Uterus (tissue), 4 donors: ENCODE data around the gene SPDYE9. TPM values are rescaled to one million over a fixed set of nuclear protein-coding genes. Genes with fewer than 3 reads are reported as not detected.
"Not testable (repeated sequence)": the region's sequence is repeated elsewhere in the genome, so short reads cannot be mapped to it uniquely, and the experiment has no call there.

Experiments
- DNase-seq, 2 donors: peaks; one replicate each; pipeline ENCODE4 v3.0.0-alpha.2; 2019 to 2020
- H3K27ac ChIP-seq, 2 donors: fragments of 200-600 bp; sonication (generic); 1 replicate in 1 of 2; 2 replicates in 1 of 2; pipeline ENCODE4 v1.5.1; 2016 to 2018
- H3K27me3 ChIP-seq, 2 donors: fragments of 200-600 bp; sonication (generic); one replicate each; pipeline ENCODE4 v1.5.1; 2018 to 2019; ENCODE audit warnings: control low read depth in 1 of 2
- H3K36me3 ChIP-seq, 2 donors: fragments of 200-600 bp; sonication (generic); one replicate each; pipeline ENCODE4 v1.5.1; 2019; ENCODE audit warnings: control low read depth in 1 of 2
- H3K4me1 ChIP-seq, 2 donors: fragments of 200-600 bp; sonication (generic); one replicate each; pipeline ENCODE4 v1.5.1; 2018 to 2019; ENCODE audit warnings: control low read depth in 1 of 2
- H3K4me3 ChIP-seq, 2 donors: fragments of 200-600 bp; sonication (generic); 1 replicate in 1 of 2; 2 replicates in 1 of 2; pipeline ENCODE4 v1.5.1; 2018 to 2019; ENCODE audit warnings: mild to moderate bottlenecking in 1 of 2
- H3K9me3 ChIP-seq, 2 donors: fragments of 200-600 bp; sonication (generic); one replicate each; pipeline ENCODE4 v1.5.1; 2019; ENCODE audit warnings: control low read depth in 1 of 2
- intact Hi-C: fragments of 100-400 bp; cut with DNase I; formaldehyde crosslinking; loops from one replicate; pipeline ENCODE4 v1.15.1; 2023; ENCODE audit warnings: low total_unique reads
- small RNA-seq: library from RNA; depleted of rRNA; stranded (forward); fragments of <200 nt; gene quantifications from one replicate; pipeline ENCODE3, GENCODE V24; 2016
- total RNA-seq, 4 donors: library from RNA; depleted of rRNA in 3 of 4; stranded (reverse); fragments of >200 nt in 3 of 4; gene quantifications; one replicate each; pipeline versions ENCODE4 v1.1.0 to v1.2.4, GENCODE V29; 2014 to 2023
- donor health status: DM: yes; HTN: yes; CAD: no.

SPDYE9 gene, protein sequence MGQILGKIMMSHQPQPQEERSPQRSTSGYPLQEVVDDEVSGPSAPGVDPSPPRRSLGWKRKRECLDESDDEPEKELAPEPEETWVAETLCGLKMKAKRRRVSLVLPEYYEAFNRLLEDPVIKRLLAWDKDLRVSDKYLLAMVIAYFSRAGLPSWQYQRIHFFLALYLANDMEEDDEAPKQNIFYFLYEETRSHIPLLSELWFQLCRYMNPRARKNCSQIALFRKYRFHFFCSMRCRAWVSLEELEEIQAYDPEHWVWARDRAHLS
- total RNA-seq: under 1 TPM in 1 of 4 donors, not detected in 3; 0.14 TPM

DNA sequence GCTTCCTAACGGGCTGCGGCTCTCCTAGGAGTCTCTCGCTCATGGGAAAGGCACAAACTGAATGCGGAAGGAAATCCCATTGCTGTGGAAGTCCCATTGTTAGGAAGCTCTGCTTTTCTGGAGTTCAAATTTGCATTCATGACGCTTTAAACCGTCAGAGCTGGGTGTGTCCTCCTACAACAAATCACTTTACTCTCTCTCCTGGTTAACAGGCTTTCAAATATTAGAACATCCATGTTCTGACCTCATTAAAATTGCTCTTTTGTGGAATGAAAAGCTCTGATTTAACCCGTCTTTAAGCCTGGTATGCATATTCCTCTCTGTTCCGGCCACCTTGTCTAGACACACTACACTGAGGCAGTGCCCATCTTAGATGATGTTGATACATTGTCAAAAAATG lies at the start of gene SPDYE9:
TSS of gene SPDYE9 (minus strand) at position 101 of the 400 bp plus-strand sequence. CDS start 1,800 bp downstream, outside the sequence.
- not testable (repeated sequence) for H3K27me3 ChIP-seq

DNA sequence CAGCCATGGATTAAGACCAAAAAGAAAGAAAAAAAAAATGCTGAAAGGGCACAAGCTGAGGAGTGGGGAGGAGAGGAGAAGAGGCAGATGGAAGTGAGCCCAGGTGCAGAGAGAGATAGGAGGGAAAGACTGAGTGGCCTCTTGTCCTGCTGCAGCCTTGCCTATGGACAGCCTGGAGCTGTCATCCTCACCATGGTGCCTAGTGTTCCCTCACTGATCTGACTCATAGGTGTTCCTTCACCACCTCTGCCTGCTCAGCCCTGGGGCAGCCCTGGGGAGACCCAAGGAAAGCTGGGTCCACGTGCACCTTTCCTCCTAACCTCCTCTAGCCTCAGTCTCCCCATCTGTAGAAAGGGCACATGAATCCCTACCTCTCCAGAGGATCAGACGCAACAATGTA lies 49.0 kb upstream of the SPDYE9 start:
- H3K4me1 ChIP-seq, intact Hi-C loops, DNase-seq, H3K27ac ChIP-seq, H3K4me3 ChIP-seq, H3K36me3 ChIP-seq, H3K9me3 ChIP-seq, H3K27me3 ChIP-seq: not testable (repeated sequence)

More for the DNA sequence above, at the start of gene SPDYE9:
- H3K9me3 ChIP-seq, H3K4me1 ChIP-seq, H3K4me3 ChIP-seq, intact Hi-C loops, DNase-seq, H3K36me3 ChIP-seq, H3K27ac ChIP-seq: not testable (repeated sequence)

DNA sequence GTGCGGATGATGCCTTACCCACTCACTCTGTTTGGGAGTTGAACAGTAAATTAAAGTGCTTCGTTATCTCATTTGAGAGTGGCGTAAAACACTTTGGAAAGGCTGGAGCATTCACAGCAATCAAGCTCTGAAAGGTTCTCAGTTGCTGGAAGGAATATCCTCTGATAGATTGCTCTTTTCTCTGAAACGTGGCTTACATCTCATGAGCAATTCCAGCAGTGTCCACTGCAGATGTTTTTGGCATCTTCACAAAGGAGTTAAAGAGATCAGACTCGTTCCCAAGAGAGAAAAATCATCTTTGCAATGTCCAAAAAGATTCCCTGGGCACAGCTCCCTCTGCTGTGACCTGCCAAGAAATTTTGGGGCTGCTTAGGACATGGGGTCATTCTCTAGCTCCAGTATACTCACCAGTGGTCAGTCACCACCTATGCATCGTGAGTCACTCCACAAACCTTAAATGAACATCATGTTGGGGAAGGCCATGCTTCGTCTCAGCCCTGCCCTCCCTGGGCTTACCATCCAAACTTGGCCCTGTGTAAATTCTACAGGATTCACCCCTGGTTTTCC lies 46.9 kb upstream of the SPDYE9 start:
- H3K4me1 ChIP-seq, H3K27me3 ChIP-seq, H3K36me3 ChIP-seq, H3K9me3 ChIP-seq, H3K27ac ChIP-seq, H3K4me3 ChIP-seq, intact Hi-C loops, DNase-seq: not testable (repeated sequence)

DNA sequence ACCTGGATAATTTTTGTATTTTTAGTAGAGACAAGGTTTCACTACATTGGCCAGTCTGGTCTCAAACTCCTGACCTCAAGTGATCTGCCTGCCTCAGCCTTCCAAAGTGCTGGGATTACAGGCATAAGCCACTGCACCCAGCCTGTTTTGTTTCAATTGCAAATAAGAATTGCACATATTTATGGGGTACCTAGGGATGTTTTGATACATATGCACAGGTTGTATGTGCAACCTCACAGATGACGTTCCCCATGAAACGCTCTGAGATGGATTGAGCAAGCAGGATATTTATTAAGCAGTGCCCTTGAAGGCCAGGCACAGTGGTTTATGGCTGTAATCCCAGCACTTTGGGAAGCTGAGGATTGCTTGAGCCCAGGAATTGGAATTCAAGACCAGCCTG lies 44.8 kb upstream of the SPDYE9 start:
- H3K27ac ChIP-seq, H3K27me3 ChIP-seq, H3K4me1 ChIP-seq, H3K4me3 ChIP-seq, DNase-seq, H3K9me3 ChIP-seq, intact Hi-C loops, H3K36me3 ChIP-seq: not testable (repeated sequence)

DNA sequence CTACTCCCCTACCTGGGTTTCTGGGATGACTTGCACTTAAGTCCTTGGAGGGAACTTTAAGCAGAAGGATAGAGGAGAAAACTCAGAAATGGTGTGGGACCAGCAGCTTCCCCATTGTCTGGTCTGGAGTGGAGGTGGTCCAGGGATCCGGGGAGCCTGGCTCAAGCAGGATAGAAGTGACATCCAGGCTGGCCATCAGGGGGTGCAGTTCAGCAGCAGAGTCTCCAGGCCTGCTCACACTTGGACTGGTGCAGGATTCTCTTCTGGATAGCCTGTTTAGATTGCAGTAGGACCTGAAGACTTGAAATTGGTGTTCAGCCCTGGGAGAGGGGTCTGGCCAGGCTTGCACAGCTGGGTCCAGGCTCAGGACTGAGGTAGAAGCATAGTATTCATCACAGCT lies 38.3 kb upstream of the SPDYE9 start:
- DNase-seq, intact Hi-C loops, H3K4me1 ChIP-seq, H3K4me3 ChIP-seq, H3K9me3 ChIP-seq, H3K36me3 ChIP-seq, H3K27ac ChIP-seq, H3K27me3 ChIP-seq: not testable (repeated sequence)

DNA sequence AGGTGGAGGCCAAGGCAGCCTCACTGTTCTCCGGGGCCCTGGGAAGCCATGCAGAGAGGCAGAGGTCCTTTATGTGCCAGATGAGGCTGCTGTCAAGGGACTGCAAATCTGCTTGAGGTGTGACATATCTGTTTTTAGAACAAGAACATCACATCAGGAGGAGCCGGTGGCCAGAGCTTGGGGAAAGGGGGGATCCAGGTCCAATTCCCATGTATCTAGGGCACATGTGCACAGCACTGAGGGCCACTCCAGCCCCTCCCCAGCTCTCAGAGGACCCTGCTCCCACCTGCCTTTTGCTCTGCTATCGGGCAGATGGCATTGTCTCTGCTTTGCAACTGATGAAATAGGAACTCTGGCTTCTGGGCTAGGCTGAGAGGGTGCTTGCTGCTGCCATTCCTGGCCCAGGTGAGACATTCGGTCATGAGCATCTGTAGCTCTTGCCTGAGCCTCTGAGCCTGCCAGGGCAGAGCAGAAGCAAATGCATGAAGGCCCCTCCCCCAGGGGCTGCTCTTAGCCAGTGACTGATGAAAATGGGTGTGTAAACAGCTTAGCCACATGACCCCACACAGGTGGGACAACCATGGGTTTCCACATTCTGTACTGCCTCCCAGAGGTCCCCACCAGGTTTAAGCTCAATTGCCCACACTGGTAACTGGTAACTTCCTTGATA lies 37.1 kb upstream of the SPDYE9 start:
- H3K4me3 ChIP-seq, H3K9me3 ChIP-seq, H3K36me3 ChIP-seq, H3K4me1 ChIP-seq, DNase-seq, H3K27ac ChIP-seq, intact Hi-C loops, H3K27me3 ChIP-seq: not testable (repeated sequence)

DNA sequence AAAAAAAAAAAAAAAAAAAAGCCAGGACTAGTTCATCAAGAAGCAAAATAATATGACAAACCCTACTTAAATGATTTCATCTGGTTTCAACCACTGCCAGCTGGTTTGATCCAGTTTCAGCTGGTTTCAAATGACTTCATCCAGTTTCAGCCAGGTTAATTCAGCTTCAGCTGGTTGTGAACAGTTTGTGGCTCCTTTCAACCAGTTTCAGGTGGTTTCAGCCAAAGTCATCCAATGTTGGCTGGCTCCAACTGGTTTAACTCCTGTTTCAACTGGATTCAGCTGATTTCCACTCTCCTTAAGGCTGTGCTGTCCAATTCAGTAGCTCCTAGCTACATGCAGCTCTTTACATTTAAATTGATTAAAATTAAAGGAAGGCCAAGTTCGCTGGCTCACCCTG lies 32.3 kb upstream of the SPDYE9 start:
- H3K27me3 ChIP-seq, H3K9me3 ChIP-seq, DNase-seq, intact Hi-C loops, H3K36me3 ChIP-seq, H3K4me1 ChIP-seq, H3K4me3 ChIP-seq, H3K27ac ChIP-seq: not testable (repeated sequence)

DNA sequence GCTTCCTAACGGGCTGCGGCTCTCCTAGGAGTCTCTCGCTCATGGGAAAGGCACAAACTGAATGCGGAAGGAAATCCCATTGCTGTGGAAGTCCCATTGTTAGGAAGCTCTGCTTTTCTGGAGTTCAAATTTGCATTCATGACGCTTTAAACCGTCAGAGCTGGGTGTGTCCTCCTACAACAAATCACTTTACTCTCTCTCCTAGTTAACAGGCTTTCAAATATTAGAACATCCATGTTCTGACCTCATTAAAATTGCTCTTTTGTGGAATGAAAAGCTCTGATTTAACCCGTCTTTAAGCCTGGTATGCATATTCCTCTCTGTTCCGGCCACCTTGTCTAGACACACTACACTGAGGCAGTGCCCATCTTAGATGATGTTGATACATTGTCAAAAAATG lies 28.0 kb downstream of the SPDYE9 start, which contains the start of gene SPDYE11:
TSS of gene SPDYE11 (minus strand) at position 101 of the 400 bp plus-strand sequence. CDS start 1,800 bp downstream, outside the sequence.
- DNase-seq, H3K36me3 ChIP-seq, H3K27ac ChIP-seq, H3K4me3 ChIP-seq, intact Hi-C loops, H3K9me3 ChIP-seq, H3K4me1 ChIP-seq, H3K27me3 ChIP-seq: not testable (repeated sequence)

DNA sequence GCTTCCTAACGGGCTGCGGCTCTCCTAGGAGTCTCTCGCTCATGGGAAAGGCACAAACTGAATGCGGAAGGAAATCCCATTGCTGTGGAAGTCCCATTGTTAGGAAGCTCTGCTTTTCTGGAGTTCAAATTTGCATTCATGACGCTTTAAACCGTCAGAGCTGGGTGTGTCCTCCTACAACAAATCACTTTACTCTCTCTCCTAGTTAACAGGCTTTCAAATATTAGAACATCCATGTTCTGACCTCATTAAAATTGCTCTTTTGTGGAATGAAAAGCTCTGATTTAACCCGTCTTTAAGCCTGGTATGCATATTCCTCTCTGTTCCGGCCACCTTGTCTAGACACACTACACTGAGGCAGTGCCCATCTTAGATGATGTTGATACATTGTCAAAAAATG lies 56.2 kb downstream of the SPDYE9 start, which contains the start of gene SPDYE8:
TSS of gene SPDYE8 (minus strand) at position 101 of the 400 bp plus-strand sequence. CDS start 1,800 bp downstream, outside the sequence.
- H3K27ac ChIP-seq, DNase-seq, H3K9me3 ChIP-seq, H3K4me3 ChIP-seq, H3K27me3 ChIP-seq, H3K36me3 ChIP-seq, intact Hi-C loops, H3K4me1 ChIP-seq: not testable (repeated sequence)

Small RNA genes within 50 kb of the gene (small RNA-seq; reads per million reads assigned to genes)
- gene RF00019: not detected

Other genes with a start within 250 kb of the SPDYE9 start
- 10 to 100 TPM in 2 of 4 donors, 1 to 10 TPM in 2; 5.3 to 42.9 (median 10.3) TPM for gene POM121, start 160.9 kb downstream of the SPDYE9 start, total RNA-seq
- gene TRIM74, start 116.6 kb downstream of the SPDYE9 start, total RNA-seq: 1 to 10 TPM in 2 of 4 donors, not detected in 2; 1.7 to 2.9 TPM
- gene SPDYE8, start 56.3 kb downstream of the SPDYE9 start, total RNA-seq: under 1 TPM in 1 of 4 donors, not detected in 3; 0.14 TPM
- under 1 TPM in 1 of 4 donors, not detected in 3; 0.14 TPM for gene SPDYE11, start 28.1 kb downstream of the SPDYE9 start, total RNA-seq
- 10 to 100 TPM in 2 of 4 donors, 1 to 10 TPM in 2; 5.9 to 27.1 (median 13.7) TPM for gene NSUN5, start 222.8 kb upstream of the SPDYE9 start, total RNA-seq
- under 1 TPM in 1 of 4 donors, not detected in 3; 0.21 TPM for gene TRIM50, start 242.0 kb upstream of the SPDYE9 start, total RNA-seq
- gene FKBP6, start 242.1 kb upstream of the SPDYE9 start, total RNA-seq: under 1 TPM in 1 of 4 donors, not detected in 3; 0.14 TPM